A204.1 (cell line): ENCODE results near the gene VPS16.

Experiments
- FAIRE-seq: peaks from 2 replicates; lab custom pipeline; 2012; peaks lifted over from hg19 to GRCh38; lab: Jason Lieb, UNC

The VPS16 gene

DNA sequence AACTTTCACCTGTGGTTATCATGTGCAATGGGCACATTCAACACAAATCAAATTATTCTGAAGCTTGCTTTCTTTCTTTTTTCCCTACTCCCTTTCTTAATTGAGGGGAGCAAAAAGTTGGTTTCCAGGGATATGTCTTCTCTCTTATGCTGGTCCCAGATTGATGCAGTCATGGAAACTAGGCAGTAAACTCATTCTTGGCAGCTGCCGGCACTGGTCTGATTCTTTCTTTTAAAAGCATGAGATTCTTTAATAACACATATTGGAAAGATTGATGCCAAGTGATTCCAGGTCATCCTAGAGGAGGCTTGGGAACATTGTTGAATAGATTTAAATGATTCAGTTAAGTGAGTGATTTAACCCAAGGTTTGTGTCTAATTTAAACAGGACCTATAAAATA, 61.7 kb downstream of the VPS16 start:
- no peak for FAIRE-seq

DNA sequence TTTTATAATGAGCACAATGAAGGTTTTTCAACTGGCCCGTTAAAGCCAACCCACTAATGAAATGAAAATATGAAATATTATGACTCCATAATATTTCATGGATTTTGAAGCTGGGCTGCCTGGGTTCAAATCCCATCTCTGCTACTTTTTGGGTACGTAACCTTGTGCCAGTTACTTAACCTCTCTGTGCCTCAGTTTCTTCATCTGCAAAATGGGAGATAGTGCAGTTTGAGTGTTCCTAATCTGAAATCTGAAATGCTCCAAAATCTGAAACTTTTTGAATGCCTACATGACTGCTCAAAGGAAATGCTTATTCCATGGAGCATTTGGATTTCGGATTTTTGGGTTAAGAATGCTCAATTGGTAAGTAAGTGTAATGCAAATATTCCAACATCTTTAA, 62.3 kb downstream of the VPS16 start:
- FAIRE-seq = no peak

DNA sequence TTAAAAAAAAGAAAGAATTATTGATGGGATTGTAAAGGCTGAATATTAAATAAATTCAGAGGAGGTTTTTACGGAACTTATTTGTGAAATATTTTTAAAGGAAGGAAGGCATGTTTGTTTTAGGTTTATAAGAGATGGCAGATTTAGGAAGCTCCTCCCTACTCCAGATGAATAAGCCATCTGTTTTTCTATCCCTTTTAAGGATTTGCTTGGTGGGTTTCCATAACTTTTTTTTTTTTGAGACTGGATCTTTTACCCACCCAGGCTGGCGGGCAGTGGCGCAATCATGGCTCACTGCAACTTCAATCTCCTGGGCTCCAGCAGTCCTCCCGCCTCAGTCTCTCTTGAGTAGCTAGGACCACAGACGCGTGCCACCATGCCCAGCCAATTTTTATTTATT, 63.1 kb downstream of the VPS16 start:
- FAIRE-seq = no peak

DNA sequence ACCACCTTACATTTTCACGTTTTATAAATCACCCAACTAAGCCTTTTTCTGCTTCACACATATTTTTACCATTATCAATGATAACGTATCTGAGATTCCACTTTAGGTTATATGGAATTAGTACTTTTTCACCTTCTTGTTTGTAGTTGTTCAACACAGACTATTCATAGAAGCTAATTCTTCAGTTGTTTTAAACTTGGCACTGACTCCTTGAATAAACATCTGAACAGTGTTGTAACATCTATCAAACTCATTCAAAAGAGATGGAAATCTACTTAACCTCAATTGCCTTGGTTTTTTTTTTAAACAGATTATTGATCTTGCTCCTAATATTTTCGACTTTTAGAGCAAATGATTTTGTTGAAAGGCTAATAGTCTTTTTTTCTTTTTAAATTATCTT, 67.0 kb downstream of the VPS16 start:
- FAIRE-seq = peak; percentile 11

DNA sequence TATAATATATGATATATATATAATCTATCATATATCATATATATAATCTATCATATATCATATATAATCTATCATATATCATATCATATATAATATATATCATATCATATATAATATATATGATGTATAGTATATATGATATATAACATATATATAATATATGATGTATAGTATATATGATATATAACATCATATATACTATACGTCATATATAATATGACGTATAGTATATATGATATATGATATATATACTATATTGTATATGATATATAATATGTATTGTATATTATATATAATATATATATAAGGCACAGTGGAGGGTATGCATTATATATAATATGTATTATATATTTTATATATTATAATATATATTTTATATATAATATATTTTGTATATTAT, 69.4 kb downstream of the VPS16 start:
- no peak for FAIRE-seq

DNA sequence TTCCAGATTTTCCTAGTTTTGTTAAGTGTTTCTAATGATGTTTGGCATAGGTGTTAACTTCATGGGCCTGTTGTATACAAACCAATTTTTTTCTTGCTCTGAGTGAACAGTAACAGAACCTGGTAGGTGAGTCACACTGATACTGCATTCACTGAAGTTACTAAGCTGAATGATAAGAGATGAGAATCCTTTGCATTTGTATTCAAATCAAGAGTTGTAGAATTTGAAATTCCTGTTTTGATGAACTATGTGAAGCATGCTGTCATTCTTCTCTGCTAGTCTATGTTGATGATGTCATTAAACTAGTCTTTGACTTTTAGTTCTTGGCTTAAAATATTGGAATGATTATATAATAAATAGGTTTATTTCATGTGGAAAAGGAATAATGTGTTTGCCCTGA, 70.7 kb downstream of the VPS16 start:
- no peak for FAIRE-seq

DNA sequence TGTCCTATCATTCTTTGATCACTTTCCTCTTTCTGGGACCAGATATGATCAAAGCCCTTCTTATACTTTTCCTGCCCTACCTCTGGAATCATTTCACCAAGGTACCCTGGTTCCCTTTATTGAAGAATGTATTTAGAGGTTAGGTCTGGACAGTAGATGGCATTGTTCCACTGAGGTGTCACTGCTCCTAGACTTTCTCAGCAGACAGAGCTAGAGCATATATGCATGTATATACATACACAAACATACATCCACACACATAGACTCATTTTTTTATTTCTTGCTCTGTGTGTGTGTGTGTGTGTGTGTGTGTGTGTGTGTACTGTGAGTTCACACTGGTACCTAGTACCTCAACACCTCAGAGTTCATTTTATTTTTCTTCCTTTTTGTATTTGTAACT, 73.6 kb downstream of the VPS16 start:
- no peak for FAIRE-seq
